PC-3 (cell line): ENCODE results near the gene GPR146. TPM values are rescaled to one million over a fixed set of nuclear protein-coding genes. Genes with fewer than 3 reads are reported as not detected.

Experiments used
- ATAC-seq: fragments of 200-7000 bp; cut with Tn5 transposase; 2 replicates; pipeline ENCODE4 v1.9.1; 2020; ENCODE audit warnings: mild to moderate bottlenecking, moderate library complexity
- BruUV-seq: library from RNA; stranded (reverse); fragments of 400-500 nt; replicated peaks from 2 replicates; lab custom pipeline; 2021; lab: Mats Ljungman, UMichigan
- CTCF ChIA-PET: fragments of 300-600 bp; sonication (Branson Sonifier 250); formaldehyde crosslinking; loops from one replicate; lab custom pipeline; 2022; ENCODE audit warnings: antibody characterized with exemption; lab: Charles Lee
- POLR2A ChIA-PET: fragments of 300-600 bp; sonication (Branson Sonifier 250); formaldehyde crosslinking; loops from one replicate; lab custom pipeline; 2022; ENCODE audit warnings: antibody characterized with exemption; ENCODE audit not compliant: unreplicated experiment; lab: Charles Lee
- DNase-seq: peaks from one replicate; pipeline ENCODE4 v3.0.0-alpha.2; 2015
- H2AFZ ChIP-seq: fragments of 300-600 bp; sonication (generic); 2 replicates; pipeline ENCODE4 v1.6.0; 2016; ENCODE audit warnings: antibody characterized with exemption, low read length
- H3F3A ChIP-seq: fragments of 300-600 bp; sonication (generic); one replicate; pipeline ENCODE4 v1.6.0; 2017; ENCODE audit warnings: antibody characterized with exemption, low read length, control low read depth, mild to moderate bottlenecking; ENCODE audit not compliant: unreplicated experiment
- H3K27ac ChIP-seq: fragments of 300-600 bp; sonication (generic); 2 replicates; pipeline ENCODE4 v1.5.1; 2016; ENCODE audit warnings: mild to moderate bottlenecking, low read length
- H3K27me3 ChIP-seq: fragments of 300-600 bp; sonication (generic); 2 replicates; pipeline ENCODE4 v1.6.1; 2016; ENCODE audit warnings: low read length, mixed read lengths
- H3K36me3 ChIP-seq: fragments of 300-600 bp; sonication (generic); 2 replicates; pipeline ENCODE4 v1.6.1; 2016; ENCODE audit warnings: low read depth, mixed run types, low read length, mixed read lengths
- H3K4me1 ChIP-seq: fragments of 300-600 bp; sonication (generic); 2 replicates; pipeline ENCODE4 v1.5.1; 2016; ENCODE audit warnings: low read length; ENCODE audit not compliant: insufficient read depth
- H3K4me2 ChIP-seq: fragments of 300-600 bp; sonication (generic); 2 replicates; pipeline ENCODE4 v1.6.0; 2016; ENCODE audit warnings: low read length
- H3K4me3 ChIP-seq: fragments of 300-600 bp; sonication (generic); 2 replicates; pipeline ENCODE4 v1.5.1; 2016; ENCODE audit warnings: mild to moderate bottlenecking, low read length, mixed read lengths
- H3K79me2 ChIP-seq: fragments of 300-600 bp; sonication (generic); 2 replicates; pipeline ENCODE4 v1.6.1; 2017; ENCODE audit warnings: low read length, mixed read lengths
- H3K9ac ChIP-seq: fragments of 300-600 bp; sonication (generic); 2 replicates; pipeline ENCODE4 v1.6.0; 2016; ENCODE audit warnings: mild to moderate bottlenecking, low read length
- H3K9me2 ChIP-seq: fragments of 300-600 bp; sonication (generic); replicated peaks from 2 replicates; pipeline ENCODE4 v1.6.1; 2016; ENCODE audit warnings: mixed run types, low read length, mixed read lengths
- H3K9me3 ChIP-seq: fragments of 300-600 bp; sonication (generic); 2 replicates; pipeline ENCODE4 v1.6.1; 2016; ENCODE audit warnings: low read length, mixed read lengths
- H4K20me1 ChIP-seq: fragments of 300-600 bp; sonication (generic); 2 replicates; pipeline ENCODE4 v1.6.1; 2016; ENCODE audit warnings: low read length, mixed read lengths
- CTCF ChIP-seq: fragments of 300-600 bp; sonication (generic); conservative IDR thresholded peaks from 2 replicates; pipeline ENCODE4 v1.5.1; 2017; ENCODE audit warnings: antibody characterized with exemption, low read depth, mild to moderate bottlenecking, low read length
- EZH2 ChIP-seq: fragments of 300-600 bp; sonication (generic); IDR thresholded peaks from one replicate; pipeline ENCODE4 v1.6.1; 2017; ENCODE audit warnings: antibody characterized with exemption, mild to moderate bottlenecking, low read length; ENCODE audit not compliant: unreplicated experiment
- EZH2phosphoT487 ChIP-seq: fragments of 300-600 bp; sonication (generic); IDR thresholded peaks from 2 replicates; pipeline ENCODE4 v1.6.1; 2018; ENCODE audit warnings: mild to moderate bottlenecking, antibody characterized with exemption, low read length, borderline replicate concordance
- intact Hi-C: fragments of 100-400 bp; cut with micrococcal nuclease; formaldehyde crosslinking; loops from 2 replicates; pipeline ENCODE4 v1.9.0; 2023
- total RNA-seq: library from RNA; depleted of rRNA; stranded (reverse); fragments of >200 nt; gene quantifications from 2 replicates; pipeline ENCODE4 v1.2.3, GENCODE V29; 2014

GPR146 gene
- total RNA-seq, 1 experiment from 2014 or later, result 2.7 TPM

- Histone ChIP-seq H3K4me3 (no peak overlapping the region), H3K27me3 (no peaks in the 10 kb centered on the region), H3K4me1 (peaks cover 7% of the 10 kb centered on the region; the same call in 1 of the 2 replicates), H3K9me3 (no peaks in the 10 kb centered on the region), H3K27ac (no peak overlapping the region), H3K4me2 (no peak overlapping the region), H3K79me2 (peaks cover 6% of the 10 kb centered on the region; the same call in 1 of the 2 replicates), H4K20me1 (no peaks in the 10 kb centered on the region), H3K9me2 (no peaks in the 10 kb centered on the region), H2AFZ (no peak overlapping the region), H3K9ac (no peak overlapping the region), H3F3A (no peaks in the 10 kb centered on the region), H3K36me3 (no peaks in the 10 kb centered on the region)
- no TSS peak for BruUV-seq
- ChIA-PET POLR2A (no interaction called here), CTCF (no interaction called here)
- no peak for TF ChIP-seq EZH2phosphoT487
- TF ChIP-seq EZH2, result no peak
- TF ChIP-seq CTCF, result no peak
- ATAC-seq (no peak), DNase-seq (no peak)
- intact Hi-C loops, result no loop called here
Observed at GRCh38 chr7:1050254-1050906, 6.0 kb downstream of the GPR146 start.

DNA sequence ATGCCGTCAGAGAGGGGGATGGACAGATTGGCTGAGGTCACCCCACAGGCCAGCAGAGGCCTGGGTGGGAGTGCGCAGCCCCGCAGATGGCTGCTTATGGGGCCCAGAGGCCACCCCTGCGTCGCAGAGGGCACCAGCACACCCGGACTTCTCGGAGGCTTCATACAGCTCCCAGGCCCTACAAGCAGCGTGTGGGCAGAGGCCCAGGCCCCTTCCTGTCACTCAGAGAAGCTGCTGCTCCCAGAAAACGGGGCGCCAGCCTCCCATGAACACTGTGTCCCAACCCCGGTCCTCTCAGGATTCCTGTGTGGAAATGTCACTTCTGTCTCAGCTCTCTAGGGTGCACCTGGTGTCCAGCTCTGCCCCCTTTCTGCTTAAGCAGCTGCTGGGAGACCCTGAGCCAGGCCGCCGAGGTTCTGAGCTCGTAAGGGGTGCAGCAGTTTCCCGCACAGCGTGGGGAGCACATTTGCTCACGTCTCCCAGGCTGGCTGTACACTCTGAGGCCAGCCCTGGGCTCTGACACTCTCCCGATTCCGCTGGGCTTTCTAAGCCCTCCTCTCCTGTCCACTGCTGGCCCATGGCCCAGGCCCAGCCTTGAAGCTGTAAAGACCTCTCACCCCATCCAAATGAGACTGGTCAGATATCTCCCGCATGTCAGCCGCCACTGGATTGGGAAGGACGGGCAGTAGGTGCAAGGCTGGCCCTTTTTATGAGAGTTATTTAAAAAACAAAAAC, 6.8 kb downstream of the GPR146 start:
- Histone ChIP-seq H3F3A (no peaks in the 10 kb centered on the region), H3K4me3 (no peak overlapping the region), H4K20me1 (no peaks in the 10 kb centered on the region), H3K79me2 (no peaks in the 10 kb centered on the region), H3K9me2 (no peaks in the 10 kb centered on the region), H3K27ac (no peak overlapping the region), H3K27me3 (no peaks in the 10 kb centered on the region), H3K4me2 (no peak overlapping the region), H3K9me3 (no peaks in the 10 kb centered on the region), H3K4me1 (0 out of 2 replicates have a peak, but pooled peaks cover 6% of the 10 kb centered on the region), H3K36me3 (no peaks in the 10 kb centered on the region), H2AFZ (no peak overlapping the region), H3K9ac (no peak overlapping the region)
- ChIA-PET CTCF (no interaction called here), POLR2A (no interaction called here)
- no TSS peak for BruUV-seq
- ATAC-seq (no peak), DNase-seq (no peak)
- no peak for TF ChIP-seq CTCF
- TF ChIP-seq EZH2, result no peak
- no peak for TF ChIP-seq EZH2phosphoT487
- intact Hi-C loops, result no loop called here
